SU-DHL-6 (cell line): ENCODE data around the gene WDR64.

Experiments used
- CTCF ChIP-seq: fragments of 200-600 bp; sonication (generic); IDR thresholded peaks from one replicate; pipeline ENCODE4 v1.5.1; 2017; ENCODE audit warnings: antibody characterized with exemption, mild to moderate bottlenecking, low read length, moderate library complexity; ENCODE audit not compliant: insufficient read depth, poor library complexity, severe bottlenecking
- EZH2phosphoT487 ChIP-seq: fragments of 200-600 bp; sonication (generic), shearing (Covaris generic); conservative IDR thresholded peaks from 2 replicates; pipeline ENCODE4 v1.6.1; 2018; ENCODE audit warnings: mild to moderate bottlenecking, antibody characterized with exemption, low read length, moderate library complexity, mixed read lengths

- no peak for TF ChIP-seq CTCF
- TF ChIP-seq EZH2phosphoT487, result no peak
These were observed 15.8 kb upstream of the WDR64 start for GRCh38 chr1:241636291-241636690.
